H9 (cell line): ENCODE results near the gene LYRM7. TPM values are rescaled to one million over a fixed set of nuclear protein-coding genes. Genes with fewer than 3 reads are reported as not detected.

Source experiments
- DNase-seq: peaks from one replicate; pipeline ENCODE4 v3.0.0-alpha.2; 2017
- H2AFZ ChIP-seq: one replicate; pipeline ENCODE4 v1.6.1; 2013; ENCODE audit warnings: mild to moderate bottlenecking, low read length, control low read depth, moderate library complexity
- H2AK5ac ChIP-seq: 2 replicates; pipeline ENCODE4 v1.6.1; 2013; ENCODE audit warnings: low read length, control low read depth, mixed read lengths; ENCODE audit not compliant: insufficient read length
- H2BK120ac ChIP-seq: one replicate; pipeline ENCODE4 v1.6.1; 2013; ENCODE audit warnings: low read depth, mild to moderate bottlenecking, low read length, control low read depth, inconsistent platforms; ENCODE audit not compliant: poor library complexity, severe bottlenecking
- H2BK12ac ChIP-seq: 2 replicates; pipeline ENCODE4 v1.6.1; 2013; ENCODE audit warnings: low read length, control low read depth, mixed read lengths, low read depth; ENCODE audit not compliant: insufficient read length
- H2BK15ac ChIP-seq: 2 replicates; pipeline ENCODE4 v1.6.1; 2013; ENCODE audit warnings: low read depth, low read length, control low read depth
- H2BK20ac ChIP-seq: one replicate; pipeline ENCODE4 v1.6.1; 2013; ENCODE audit warnings: low read depth, mild to moderate bottlenecking, low read length, control low read depth, inconsistent platforms; ENCODE audit not compliant: poor library complexity, severe bottlenecking
- H2BK5ac ChIP-seq: 2 replicates; pipeline ENCODE4 v1.6.1; 2013; ENCODE audit warnings: low read length, control low read depth, mixed read lengths; ENCODE audit not compliant: insufficient read length
- H3K14ac ChIP-seq: 2 replicates; pipeline ENCODE4 v1.6.1; 2013; ENCODE audit warnings: low read length, control low read depth; ENCODE audit not compliant: insufficient read depth
- H3K18ac ChIP-seq: 2 replicates; pipeline ENCODE4 v1.6.1; 2013; ENCODE audit warnings: low read depth, mild to moderate bottlenecking, mixed read lengths, low read length, control low read depth; ENCODE audit not compliant: insufficient read length
- H3K23ac ChIP-seq: 2 replicates; pipeline ENCODE4 v1.6.1; 2013; ENCODE audit warnings: low read length, control low read depth, mixed read lengths, low read depth; ENCODE audit not compliant: insufficient read length
- H3K23me2 ChIP-seq: 2 replicates; pipeline ENCODE4 v1.6.1; 2013; ENCODE audit warnings: low read depth, mild to moderate bottlenecking, mixed read lengths, low read length, control low read depth; ENCODE audit not compliant: insufficient read length, poor library complexity, severe bottlenecking
- H3K27ac ChIP-seq: 2 replicates; pipeline ENCODE4 v1.5.1; 2013; ENCODE audit warnings: low read length, control low read depth, mixed read lengths, low read depth; ENCODE audit not compliant: insufficient read length
- H3K27me3 ChIP-seq: 2 replicates; pipeline ENCODE4 v1.6.1; 2013; ENCODE audit warnings: low read length, control low read depth, inconsistent platforms; ENCODE audit not compliant: insufficient read depth
- H3K4ac ChIP-seq: 2 replicates; pipeline ENCODE4 v1.6.1; 2013; ENCODE audit warnings: low read depth, mild to moderate bottlenecking, control low read depth, inconsistent platforms, low read length, moderate library complexity
- H3K4me1 ChIP-seq: 2 replicates; pipeline ENCODE4 v1.6.1; 2013; ENCODE audit warnings: low read length, control low read depth, inconsistent platforms; ENCODE audit not compliant: insufficient read depth
- H3K4me2 ChIP-seq: 2 replicates; pipeline ENCODE4 v1.6.1; 2013; ENCODE audit warnings: low read length, control low read depth, mixed read lengths; ENCODE audit not compliant: insufficient read length, insufficient read depth
- H3K56ac ChIP-seq: 2 replicates; pipeline ENCODE4 v1.6.1; 2013; ENCODE audit warnings: low read depth, mild to moderate bottlenecking, mixed read lengths, low read length, control low read depth; ENCODE audit not compliant: insufficient read length
- H3K79me1 ChIP-seq: 2 replicates; pipeline ENCODE4 v1.6.1; 2013; ENCODE audit warnings: low read depth, mild to moderate bottlenecking, moderate library complexity, low read length, control low read depth, inconsistent platforms; ENCODE audit not compliant: insufficient read depth, poor library complexity, severe bottlenecking
- H3K79me2 ChIP-seq: 2 replicates; pipeline ENCODE4 v1.6.1; 2013; ENCODE audit warnings: low read length, control low read depth, inconsistent platforms; ENCODE audit not compliant: insufficient read depth
- H3K9ac ChIP-seq: 2 replicates; pipeline ENCODE4 v1.6.1; 2013; ENCODE audit warnings: low read length, control low read depth, mixed read lengths; ENCODE audit not compliant: insufficient read length; ENCODE audit errors: extremely low read depth
- H3K9me3 ChIP-seq: one replicate; pipeline ENCODE4 v1.6.1; 2013; ENCODE audit warnings: low read depth, low read length, inconsistent platforms; ENCODE audit not compliant: control insufficient read depth
- H3T11ph ChIP-seq: one replicate; pipeline ENCODE4 v1.6.1; 2013; ENCODE audit warnings: mild to moderate bottlenecking, low read length, control low read depth, inconsistent platforms
- H4K20me1 ChIP-seq: one replicate; pipeline ENCODE4 v1.6.1; 2013; ENCODE audit not compliant: control insufficient read depth, insufficient read length, insufficient read depth
- H4K5ac ChIP-seq: 2 replicates; pipeline ENCODE4 v1.6.1; 2013; ENCODE audit warnings: low read depth, mild to moderate bottlenecking, mixed read lengths, low read length, control low read depth; ENCODE audit not compliant: insufficient read length
- H4K8ac ChIP-seq: replicated peaks from 2 replicates; pipeline ENCODE4 v1.6.1; 2013; ENCODE audit warnings: low read length, control low read depth, mixed read lengths, low read depth; ENCODE audit not compliant: insufficient read length
- H4K91ac ChIP-seq: 2 replicates; pipeline ENCODE4 v1.6.1; 2013; ENCODE audit warnings: low read depth, mild to moderate bottlenecking, moderate library complexity, mixed read lengths, low read length, control low read depth; ENCODE audit not compliant: insufficient read length
- H3K27ac Mint-ChIP-seq, 3 experiments: 2 replicates in 2 of 3; 3 replicates in 1 of 3; pipeline ENCODE4 v1.8.0; 2020 to 2021; ENCODE audit warnings: mixed read lengths in 3 of 3, mild to moderate bottlenecking in 1 of 3, moderate library complexity in 1 of 3
- H3K27me3 Mint-ChIP-seq: 2 replicates; pipeline ENCODE4 v1.8.0; 2021; ENCODE audit warnings: low read depth, mild to moderate bottlenecking, moderate library complexity, mixed read lengths
- H3K36me3 Mint-ChIP-seq, 3 experiments: 2 replicates in 2 of 3; 3 replicates in 1 of 3; pipeline ENCODE4 v1.8.0; 2020 to 2021; ENCODE audit warnings: low read depth in 3 of 3, mixed read lengths in 3 of 3; ENCODE audit not compliant: insufficient read depth in 1 of 3
- H3K4me1 Mint-ChIP-seq, 2 experiments: 2 replicates each; pipeline ENCODE4 v1.8.0; 2020; ENCODE audit warnings: mixed read lengths in 2 of 2
- H3K4me3 Mint-ChIP-seq, 2 experiments: 2 replicates in 1 of 2; 3 replicates in 1 of 2; pipeline ENCODE4 v1.8.0; 2020 to 2021; ENCODE audit warnings: mild to moderate bottlenecking in 2 of 2, mixed read lengths in 2 of 2, moderate library complexity in 1 of 2
- H3K9me3 Mint-ChIP-seq, 2 experiments: 2 replicates in 1 of 2; 3 replicates in 1 of 2; pipeline ENCODE4 v1.8.0; 2020; ENCODE audit warnings: mild to moderate bottlenecking in 2 of 2, mixed read lengths in 2 of 2, moderate library complexity in 1 of 2
- WGBS: extraction: QIAGEN DNeasy Blood & Tissue Kit; methylation state at CpG from one replicate; pipeline ENCODE4 v1.1.7; 2013; ENCODE audit warnings: missing lambda C conversion rate, low lambda C conversion rate, mixed read lengths; ENCODE audit not compliant: insufficient read length; ENCODE audit errors: extremely low coverage; 5-methylcytosine and 5-hydroxymethylcytosine counted together
- total RNA-seq: library from RNA; stranded (reverse); gene quantifications from 2 replicates; pipeline ENCODE4 v1.2.1, GENCODE V29; 2021
- TF ChIP-seq, protein P1 (sequence below): fragments of 200-600 bp; sonication (generic); conservative IDR thresholded peaks from 3 replicates; pipeline ENCODE4 v1.8.0; 2021; ENCODE audit warnings: antibody characterized with exemption, mild to moderate bottlenecking

The LYRM7 gene
- total RNA-seq, 1 experiment from 2014 or later, result 7.0 TPM

DNA sequence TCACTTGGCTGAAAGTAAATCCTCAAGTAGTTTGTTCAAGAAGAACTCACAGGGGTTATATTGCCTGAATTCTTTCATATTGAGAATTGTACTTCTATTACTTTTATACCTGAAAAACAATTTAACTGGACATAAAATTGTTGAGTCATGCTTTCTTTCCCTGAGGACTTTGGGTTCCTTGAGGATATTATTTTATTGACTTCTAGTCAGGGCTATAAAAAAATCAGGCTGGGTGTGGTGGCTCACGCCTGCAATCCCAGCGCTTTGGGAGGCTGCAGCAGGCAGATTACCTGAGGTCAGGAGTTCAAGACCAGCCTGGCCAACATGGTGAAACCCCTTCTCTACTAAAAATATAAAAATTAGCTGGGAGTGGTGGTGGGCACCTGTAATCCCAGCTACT lies 75.2 kb downstream of the LYRM7 start:
- no peak overlapping the region for H3K27ac ChIP-seq
- H2BK5ac ChIP-seq, result no peak overlapping the region
- no peak overlapping the region for H3K4ac ChIP-seq
- no peak for DNase-seq
- H2BK20ac ChIP-seq, result no peak overlapping the region
- H4K20me1 ChIP-seq, result no peaks in the 10 kb centered on the region
- H2AK5ac ChIP-seq, result no peak overlapping the region
- H3K56ac ChIP-seq, result no peak overlapping the region
- no peak overlapping the region for H4K91ac ChIP-seq
- H3K27ac Mint-ChIP-seq, result no peak overlapping the region
- no peak overlapping the region for H3K23ac ChIP-seq
- no peak overlapping the region for H2AFZ ChIP-seq
- H4K8ac ChIP-seq, result no peak overlapping the region
- no peaks in the 10 kb centered on the region for H3K27me3 Mint-ChIP-seq
- no CpG with 5 or more reads among the region's 2 CpGs for WGBS
- H4K5ac ChIP-seq, result no peak overlapping the region
- H3K23me2 ChIP-seq, result no peaks in the 10 kb centered on the region
- no peak overlapping the region for H3K18ac ChIP-seq
- H2BK12ac ChIP-seq, result no peak overlapping the region
- H3K79me1 ChIP-seq, result no peaks in the 10 kb centered on the region
- H3K4me1 Mint-ChIP-seq, result no peaks in the 10 kb centered on the region
- TF ChIP-seq, protein P1, sequence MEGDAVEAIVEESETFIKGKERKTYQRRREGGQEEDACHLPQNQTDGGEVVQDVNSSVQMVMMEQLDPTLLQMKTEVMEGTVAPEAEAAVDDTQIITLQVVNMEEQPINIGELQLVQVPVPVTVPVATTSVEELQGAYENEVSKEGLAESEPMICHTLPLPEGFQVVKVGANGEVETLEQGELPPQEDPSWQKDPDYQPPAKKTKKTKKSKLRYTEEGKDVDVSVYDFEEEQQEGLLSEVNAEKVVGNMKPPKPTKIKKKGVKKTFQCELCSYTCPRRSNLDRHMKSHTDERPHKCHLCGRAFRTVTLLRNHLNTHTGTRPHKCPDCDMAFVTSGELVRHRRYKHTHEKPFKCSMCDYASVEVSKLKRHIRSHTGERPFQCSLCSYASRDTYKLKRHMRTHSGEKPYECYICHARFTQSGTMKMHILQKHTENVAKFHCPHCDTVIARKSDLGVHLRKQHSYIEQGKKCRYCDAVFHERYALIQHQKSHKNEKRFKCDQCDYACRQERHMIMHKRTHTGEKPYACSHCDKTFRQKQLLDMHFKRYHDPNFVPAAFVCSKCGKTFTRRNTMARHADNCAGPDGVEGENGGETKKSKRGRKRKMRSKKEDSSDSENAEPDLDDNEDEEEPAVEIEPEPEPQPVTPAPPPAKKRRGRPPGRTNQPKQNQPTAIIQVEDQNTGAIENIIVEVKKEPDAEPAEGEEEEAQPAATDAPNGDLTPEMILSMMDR, result no peak
- no peak overlapping the region for H3K14ac ChIP-seq
- peaks cover 0 to 8% (median 2%) of the 10 kb centered on the region in 3 experiments; a peak in 2 of 7 replicates for H3K36me3 Mint-ChIP-seq
- no peaks in the 10 kb centered on the region for H3K4me1 ChIP-seq
- H3K9me3 Mint-ChIP-seq, result peaks cover 8 to 9% of the 10 kb centered on the region in 2 experiments; a peak in 3 of 5 replicates
- no peaks in the 10 kb centered on the region for H3K27me3 ChIP-seq
- H3K4me3 Mint-ChIP-seq, result no peak overlapping the region
- H2BK15ac ChIP-seq, result no peak overlapping the region
- H3K79me2 ChIP-seq, result no peaks in the 10 kb centered on the region
- no peak overlapping the region for H3K4me2 ChIP-seq
- no peak overlapping the region for H2BK120ac ChIP-seq
- H3K9ac ChIP-seq, result no peak overlapping the region
- H3K9me3 ChIP-seq, result no peaks in the 10 kb centered on the region
- no peak overlapping the region for H3T11ph ChIP-seq
